ENCODE data around the gene SEL1L2. TPM values are rescaled to one million over a fixed set of nuclear protein-coding genes. Genes with fewer than 3 reads are reported as not detected.

Gene SEL1L2
- total RNA-seq, 4 donors from 2014 or later: not detected

GRCh38 chr20:13898012-13898612 is 92.3 kb downstream of the SEL1L2 start:
- TF ChIP-seq EP300 (IDR thresholded peaks at IDR 0.05): no peak
- no peak for TF ChIP-seq POLR2A (IDR thresholded peaks at IDR 0.05; ENCODE audit: low read depth)
- Histone ChIP-seq H3K4me1 (no peaks in the 10 kb centered on the region), H3K4me3 (no peak overlapping the region), H3K27me3 (no peaks in the 10 kb centered on the region), H3K9me3 (peaks cover 0 to 2% (median 0%) of the 10 kb centered on the region in 4 donors), H3K27ac (replicated peaks in 1 of 4) (no peak overlapping the region), H3K36me3 (no peaks in the 10 kb centered on the region)
- intact Hi-C loops (cut with DNase I): no loop called here
- 93% methylated on average over 2 of the region's 2 CpGs for WGBS
- no peak for DNase-seq (ENCODE audit: extremely low spot score)

DNA sequence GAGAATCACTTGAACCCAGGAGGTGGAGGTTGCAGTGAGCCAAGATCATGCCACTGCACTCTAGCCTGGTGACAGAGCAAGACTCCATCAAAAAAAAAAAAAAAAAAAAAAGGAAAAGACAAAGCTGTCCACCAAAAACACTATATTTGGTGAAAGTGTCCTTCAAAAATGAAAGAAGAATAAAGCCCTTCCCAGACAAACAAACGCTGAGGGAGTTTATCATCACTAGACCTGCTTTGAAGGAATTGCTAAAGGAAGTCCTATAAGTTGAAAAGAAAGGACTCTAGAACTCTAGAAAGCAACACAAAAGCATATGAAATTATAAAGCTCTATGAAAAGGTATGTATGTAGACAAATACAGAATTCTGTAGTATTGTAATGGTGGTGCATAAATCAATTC is 98.8 kb downstream of the SEL1L2 start:
- H3K27ac ChIP-seq (replicated peaks in 1 of 4): no peak overlapping the region
- peaks cover 0 to 28% (median 15%) of the 10 kb centered on the region in 4 donors for H3K9me3 ChIP-seq
- no peaks in the 10 kb centered on the region for H3K27me3 ChIP-seq
- WGBS: 87% methylated on average over 1 of the region's 1 CpG
- no peak for DNase-seq (ENCODE audit: extremely low spot score)
- H3K36me3 ChIP-seq: no peaks in the 10 kb centered on the region
- H3K4me1 ChIP-seq: no peaks in the 10 kb centered on the region
- no peak overlapping the region for H3K4me3 ChIP-seq
- TF ChIP-seq CTCF (IDR thresholded peaks at IDR 0.05): no peak
- no peak for TF ChIP-seq POLR2A (IDR thresholded peaks at IDR 0.05; ENCODE audit: low read depth)
- no peak for TF ChIP-seq EP300 (IDR thresholded peaks at IDR 0.05)
- no peak for TF ChIP-seq POLR2AphosphoS5 (IDR thresholded peaks at IDR 0.05)
- intact Hi-C loops (cut with DNase I): no loop called here

GRCh38 chr20:13884803-13885202 is 105.6 kb downstream of the SEL1L2 start:
- Histone ChIP-seq H3K36me3 (no peaks in the 10 kb centered on the region), H3K9me3 (peaks cover 0 to under 1% (median 0%) of the 10 kb centered on the region in 4 donors), H3K27ac (replicated peaks in 1 of 4) (no peak overlapping the region), H3K4me1 (no peaks in the 10 kb centered on the region), H3K27me3 (no peaks in the 10 kb centered on the region), H3K4me3 (no peak overlapping the region)
- TF ChIP-seq POLR2A (IDR thresholded peaks at IDR 0.05; ENCODE audit: low read depth) (no peak), POLR2AphosphoS5 (IDR thresholded peaks at IDR 0.05) (no peak), CTCF (IDR thresholded peaks at IDR 0.05) (no peak), EP300 (IDR thresholded peaks at IDR 0.05) (no peak)
- no peak for DNase-seq (ENCODE audit: extremely low spot score)
- intact Hi-C loops (cut with DNase I): no loop called here
- WGBS: 89% methylated on average over 6 of the region's 6 CpGs

GRCh38 chr20:13883425-13883824 is 107.0 kb downstream of the SEL1L2 start:
- H3K36me3 ChIP-seq: no peaks in the 10 kb centered on the region
- 8% methylated on average over 1 of the region's 1 CpG for WGBS
- TF ChIP-seq EP300 (IDR thresholded peaks at IDR 0.05): no peak
- no peak for TF ChIP-seq CTCF (IDR thresholded peaks at IDR 0.05)
- TF ChIP-seq POLR2AphosphoS5 (IDR thresholded peaks at IDR 0.05): no peak
- no peak for TF ChIP-seq POLR2A (IDR thresholded peaks at IDR 0.05; ENCODE audit: low read depth)
- intact Hi-C loops (cut with DNase I): no loop called here
- H3K27me3 ChIP-seq: no peaks in the 10 kb centered on the region
- no peak for DNase-seq (ENCODE audit: extremely low spot score)
- H3K27ac ChIP-seq (replicated peaks in 1 of 4): no peak overlapping the region
- no peaks in the 10 kb centered on the region for H3K9me3 ChIP-seq
- peaks cover 0 to 3% (median under 1%) of the 10 kb centered on the region in 4 donors for H3K4me1 ChIP-seq
- H3K4me3 ChIP-seq: no peak overlapping the region

DNA sequence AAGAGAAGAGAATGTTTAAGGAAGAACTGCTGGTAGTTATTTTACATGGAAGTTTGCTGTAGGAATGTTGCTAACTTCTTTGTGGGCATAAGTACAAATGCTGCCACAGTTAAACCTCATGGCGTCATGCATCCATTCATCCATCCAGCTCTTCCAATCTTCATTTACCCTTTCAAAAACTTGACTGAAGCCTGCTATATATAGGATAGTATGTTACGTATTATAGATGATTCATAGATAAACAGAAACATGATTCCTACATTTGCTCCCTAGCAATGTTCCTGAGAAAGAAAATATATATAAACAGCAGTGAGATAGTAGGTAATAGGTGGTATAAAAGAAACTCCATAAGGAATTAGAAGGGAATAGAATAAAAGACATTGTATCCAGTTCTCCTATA is 111.8 kb downstream of the SEL1L2 start:
- no peaks in the 10 kb centered on the region for H3K9me3 ChIP-seq
- peaks cover 0 to 14% (median 11%) of the 10 kb centered on the region in 4 donors for H3K4me1 ChIP-seq
- no peaks in the 10 kb centered on the region for H3K36me3 ChIP-seq
- intact Hi-C loops (cut with DNase I): no loop called here
- TF ChIP-seq CTCF (IDR thresholded peaks at IDR 0.05): no peak
- no peak for TF ChIP-seq POLR2AphosphoS5 (IDR thresholded peaks at IDR 0.05)
- no peak for TF ChIP-seq POLR2A (IDR thresholded peaks at IDR 0.05; ENCODE audit: low read depth)
- no peak for TF ChIP-seq EP300 (IDR thresholded peaks at IDR 0.05)
- H3K4me3 ChIP-seq: no peak overlapping the region
- H3K27me3 ChIP-seq: no peaks in the 10 kb centered on the region
- no peak for DNase-seq (ENCODE audit: extremely low spot score)
- no peak overlapping the region for H3K27ac ChIP-seq (replicated peaks in 1 of 4)
- WGBS: 88% methylated on average over 2 of the region's 2 CpGs
